Tibial nerve (tissue), 4 donors: ENCODE data around the gene CASQ1.

ENCODE experiments used
- CTCF ChIP-seq, 5 experiments: fragments of 200-600 bp in 3 of 5; fragments of 450-650 bp in 2 of 5; sonication (generic) in 3 of 5; IDR thresholded peaks; one replicate each; pipeline ENCODE4 v1.5.1; 2016 to 2019; ENCODE audit warnings: antibody characterized with exemption in 5 of 5, mild to moderate bottlenecking in 3 of 5, moderate library complexity in 2 of 5
- EP300 ChIP-seq, 2 donors: sonication (generic); formaldehyde crosslinking; IDR thresholded peaks; one replicate each; pipeline ENCODE4 v1.6.1; 2017; ENCODE audit warnings: antibody characterized with exemption in 2 of 2, mild to moderate bottlenecking in 1 of 2
- POLR2A ChIP-seq, 2 donors: fragments of 450-650 bp; IDR thresholded peaks; one replicate each; pipeline ENCODE4 v1.6.1; 2017; ENCODE audit warnings: antibody characterized with exemption in 2 of 2, mild to moderate bottlenecking in 2 of 2, moderate library complexity in 2 of 2

- TF ChIP-seq CTCF (IDR thresholded peaks at IDR 0.05) (no peak), POLR2A (IDR thresholded peaks at IDR 0.05) (no peak), EP300 (IDR thresholded peaks at IDR 0.05) (no peak)
Measured at GRCh38 chr1:160232911-160233310, 42.5 kb downstream of the CASQ1 start.
